OCI-LY7 (cell line): ENCODE results near the gene RIMS3. TPM values are rescaled to one million over a fixed set of nuclear protein-coding genes. Genes with fewer than 3 reads are reported as not detected.
"Not testable (repeated sequence)": the region's sequence is repeated elsewhere in the genome, so short reads cannot be mapped to it uniquely, and the experiment has no call there.

Experiments
- BruUV-seq: library from RNA; stranded (reverse); fragments of 400-500 nt; replicated peaks from 2 replicates; lab custom pipeline; 2021; lab: Mats Ljungman, UMichigan
- CTCF ChIA-PET: fragments of 300-600 bp; sonication (Branson Sonifier 250); formaldehyde crosslinking; loops from one replicate; lab custom pipeline; 2022; ENCODE audit warnings: antibody characterized with exemption; ENCODE audit not compliant: unreplicated experiment; lab: Charles Lee
- POLR2A ChIA-PET: fragments of 300-600 bp; sonication (Branson Sonifier 250); formaldehyde crosslinking; loops from one replicate; lab custom pipeline; 2022; ENCODE audit warnings: antibody characterized with exemption; lab: Charles Lee
- DNase-seq: peaks from one replicate; pipeline ENCODE4 v3.0.0-alpha.2; 2015; ENCODE audit warnings: low spot score
- H2AFZ ChIP-seq: fragments of 200-600 bp; sonication (generic), shearing (Covaris generic); 2 replicates; pipeline ENCODE4 v1.6.1; 2014; ENCODE audit warnings: mild to moderate bottlenecking, antibody characterized with exemption, low read length, moderate library complexity
- H3K27ac ChIP-seq: fragments of 200-600 bp; sonication (generic); 2 replicates; pipeline ENCODE4 v1.5.1; 2014; ENCODE audit warnings: mixed run types, low read depth, mild to moderate bottlenecking, moderate library complexity, low read length, inconsistent platforms; ENCODE audit not compliant: poor library complexity, severe bottlenecking
- H3K36me3 ChIP-seq: fragments of 200-600 bp; sonication (generic); 2 replicates; pipeline ENCODE4 v1.6.1; 2014; ENCODE audit warnings: mild to moderate bottlenecking, antibody characterized with exemption, low read length, moderate library complexity, mixed read lengths; ENCODE audit not compliant: insufficient read depth
- H3K4me1 ChIP-seq: fragments of 200-600 bp; sonication (generic); 2 replicates; pipeline ENCODE4 v1.5.1; 2014; ENCODE audit warnings: mild to moderate bottlenecking, low read length; ENCODE audit not compliant: insufficient read depth, poor library complexity, severe bottlenecking
- H3K4me2 ChIP-seq: fragments of 200-600 bp; sonication (generic); 2 replicates; pipeline ENCODE4 v1.6.1; 2014; ENCODE audit warnings: mild to moderate bottlenecking, low read length
- H3K4me3 ChIP-seq: fragments of 200-600 bp; sonication (generic); 2 replicates; pipeline ENCODE4 v1.5.1; 2014; ENCODE audit warnings: mild to moderate bottlenecking, low read depth, low read length; ENCODE audit not compliant: poor library complexity, severe bottlenecking
- H3K79me2 ChIP-seq: fragments of 200-600 bp; sonication (generic); 2 replicates; pipeline ENCODE4 v1.6.1; 2016; ENCODE audit warnings: low read depth, mild to moderate bottlenecking, low read length, moderate library complexity, mixed read lengths; ENCODE audit not compliant: insufficient read depth
- H3K9me2 ChIP-seq: fragments of 200-600 bp; sonication (generic); 2 replicates; pipeline ENCODE4 v1.6.1; 2016; ENCODE audit warnings: mild to moderate bottlenecking, low read length, mixed read lengths; ENCODE audit not compliant: insufficient read depth
- H3K9me3 ChIP-seq: fragments of 200-600 bp; sonication (generic); 2 replicates; pipeline ENCODE4 v1.6.1; 2014; ENCODE audit warnings: mild to moderate bottlenecking, mixed run types, low read length, mixed read lengths
- H4K20me1 ChIP-seq: fragments of 200-600 bp; sonication (generic); 2 replicates; pipeline ENCODE4 v1.6.1; 2014; ENCODE audit warnings: mild to moderate bottlenecking, antibody characterized with exemption, low read length, moderate library complexity, mixed read lengths; ENCODE audit not compliant: insufficient read depth
- EZH2phosphoT487 ChIP-seq: fragments of 200-600 bp; sonication (generic); IDR thresholded peaks from 2 replicates; pipeline ENCODE4 v1.6.1; 2018; ENCODE audit warnings: low read depth, borderline replicate concordance, mild to moderate bottlenecking, mixed run types, antibody characterized with exemption, low read length, moderate library complexity, mixed read lengths
- intact Hi-C: fragments of 100-400 bp; cut with micrococcal nuclease; formaldehyde crosslinking; loops from one replicate; pipeline ENCODE4 v1.10.0; 2022; ENCODE audit not compliant: unreplicated experiment
- total RNA-seq, 2 experiments: library from RNA; depleted of rRNA in 1 of 2; stranded (reverse); fragments of >200 nt in 1 of 2; shearing (Covaris generic) in 1 of 2; gene quantifications; 2 replicates each; pipeline ENCODE4 v1.2.3, GENCODE V29; 2014 to 2022
- TF ChIP-seq, protein P1 (sequence below): fragments of 200-600 bp; sonication (generic); conservative IDR thresholded peaks from 2 replicates; pipeline ENCODE4 v1.5.1; 2014; ENCODE audit warnings: mild to moderate bottlenecking, antibody characterized with exemption, low read length, moderate library complexity, mixed read lengths

Gene RIMS3
- total RNA-seq, 2 experiments from 2014 or later: 80.3 to 89.3 TPM

DNA sequence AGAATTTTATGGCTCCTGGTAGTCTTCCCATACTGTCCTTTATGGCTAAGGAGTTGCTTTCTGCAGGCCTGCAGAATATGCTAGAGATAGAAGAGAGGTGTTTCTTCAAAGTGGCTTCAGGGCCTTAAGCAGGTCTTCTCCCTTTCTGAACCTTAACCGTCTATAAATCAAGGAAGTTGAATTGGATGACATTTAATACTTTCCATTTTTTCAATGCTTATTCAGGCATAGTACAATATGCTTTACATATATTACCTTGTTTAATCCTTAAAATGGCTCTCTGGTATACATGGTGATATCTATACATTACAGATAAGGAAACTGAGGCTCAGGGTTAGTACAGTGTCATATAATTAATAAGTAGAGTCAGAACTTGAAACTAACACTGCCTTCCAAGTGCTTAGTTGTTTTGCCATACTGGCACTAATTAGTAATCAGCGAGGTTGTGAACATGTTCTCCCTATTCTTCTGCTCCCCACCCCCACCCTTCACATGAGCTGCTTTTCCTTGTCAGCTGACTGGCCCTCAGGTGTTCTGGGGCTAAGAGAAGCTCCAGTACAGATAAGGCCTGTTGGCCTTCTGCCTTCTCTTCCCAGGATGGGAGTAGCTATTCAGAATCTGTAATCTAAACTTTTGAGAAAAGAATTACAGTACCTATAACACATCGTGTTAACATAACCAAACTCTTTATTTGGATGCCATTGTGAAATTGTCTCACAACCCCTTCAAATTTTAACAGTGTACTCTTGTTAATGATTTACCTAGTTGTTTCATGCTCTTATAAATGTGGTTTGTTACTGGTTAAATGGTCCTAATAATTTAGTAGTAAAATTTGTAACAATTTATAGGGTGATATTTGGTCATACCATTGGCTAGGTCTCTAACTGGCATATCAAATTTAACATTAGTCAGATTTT is 39.6 kb upstream of the RIMS3 start:
- ChIA-PET CTCF (interaction anchor here (0.6 kb wide), 1 partner anchor 11 kb away, joined by 5 read pairs; no protein-coding TSS in a partner anchor), POLR2A (interaction anchor here (0.7 to 15.4 kb wide), 4 partner anchors 12 to 78 kb away, joined by 3 to 168 read pairs (median 4); partner anchors contain the start of gene NFYC)
- Histone ChIP-seq H3K4me2 (peak overlapping the region; percentile 16; the same call in 1 of the 2 replicates), H4K20me1 (no peaks in the 10 kb centered on the region), H2AFZ (no peak overlapping the region), H3K4me3 (no peak overlapping the region), H3K9me2 (no peaks in the 10 kb centered on the region), H3K27ac (no peak overlapping the region), H3K4me1 (peaks cover 68% of the 10 kb centered on the region), H3K9me3 (no peaks in the 10 kb centered on the region), H3K36me3 (no peaks in the 10 kb centered on the region), H3K79me2 (peaks cover 99% of the 10 kb centered on the region)
- BruUV-seq: no TSS peak
- TF ChIP-seq EZH2phosphoT487: no peak
- TF ChIP-seq, protein P1, sequence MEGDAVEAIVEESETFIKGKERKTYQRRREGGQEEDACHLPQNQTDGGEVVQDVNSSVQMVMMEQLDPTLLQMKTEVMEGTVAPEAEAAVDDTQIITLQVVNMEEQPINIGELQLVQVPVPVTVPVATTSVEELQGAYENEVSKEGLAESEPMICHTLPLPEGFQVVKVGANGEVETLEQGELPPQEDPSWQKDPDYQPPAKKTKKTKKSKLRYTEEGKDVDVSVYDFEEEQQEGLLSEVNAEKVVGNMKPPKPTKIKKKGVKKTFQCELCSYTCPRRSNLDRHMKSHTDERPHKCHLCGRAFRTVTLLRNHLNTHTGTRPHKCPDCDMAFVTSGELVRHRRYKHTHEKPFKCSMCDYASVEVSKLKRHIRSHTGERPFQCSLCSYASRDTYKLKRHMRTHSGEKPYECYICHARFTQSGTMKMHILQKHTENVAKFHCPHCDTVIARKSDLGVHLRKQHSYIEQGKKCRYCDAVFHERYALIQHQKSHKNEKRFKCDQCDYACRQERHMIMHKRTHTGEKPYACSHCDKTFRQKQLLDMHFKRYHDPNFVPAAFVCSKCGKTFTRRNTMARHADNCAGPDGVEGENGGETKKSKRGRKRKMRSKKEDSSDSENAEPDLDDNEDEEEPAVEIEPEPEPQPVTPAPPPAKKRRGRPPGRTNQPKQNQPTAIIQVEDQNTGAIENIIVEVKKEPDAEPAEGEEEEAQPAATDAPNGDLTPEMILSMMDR: no peak
- no peak for DNase-seq
- intact Hi-C loops: no loop called here

GRCh38 chr1:40703316-40703715 is 37.8 kb upstream of the RIMS3 start:
- no peak for DNase-seq
- Histone ChIP-seq H3K9me2 (no peaks in the 10 kb centered on the region), H3K9me3 (no peaks in the 10 kb centered on the region), H3K4me2 (peak overlapping the region; percentile 53; the same call in 1 of the 2 replicates), H3K36me3 (no peaks in the 10 kb centered on the region; the same call in 1 of the 2 replicates), H4K20me1 (no peaks in the 10 kb centered on the region), H3K79me2 (peaks cover 100% of the 10 kb centered on the region), H3K4me1 (peaks cover 76% of the 10 kb centered on the region), H2AFZ (no peak overlapping the region), H3K4me3 (no peak overlapping the region), H3K27ac (no peak overlapping the region)
- BruUV-seq: no TSS peak
- POLR2A ChIA-PET: interaction anchor here (0.7 to 15.4 kb wide), 5 partner anchors 12 to 92 kb away, joined by 3 to 168 read pairs (median 3); partner anchors contain the start of genes NFYC and RIMS3
- intact Hi-C loops: no loop called here
- CTCF ChIA-PET: no interaction called here
- TF ChIP-seq, protein P1: no peak
- TF ChIP-seq EZH2phosphoT487: no peak

DNA sequence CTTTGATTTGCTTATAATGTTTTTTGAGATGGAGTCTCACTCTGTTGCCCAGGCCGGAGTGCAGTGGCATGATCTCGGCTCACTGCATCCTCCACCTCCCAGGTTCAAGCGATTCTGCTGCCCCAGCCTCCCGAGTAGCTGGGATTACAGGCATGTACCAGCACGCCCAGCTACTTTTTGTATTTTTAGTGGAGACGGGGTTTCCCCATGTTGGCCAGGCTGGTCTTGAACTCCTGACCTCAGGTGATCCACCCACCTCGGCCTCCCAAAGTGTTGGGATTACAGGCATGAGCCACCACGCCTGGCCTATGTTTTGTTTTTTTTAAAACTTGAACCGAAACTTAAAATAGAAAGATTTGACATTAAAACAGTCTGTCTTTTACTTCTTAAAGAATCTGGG is 37.3 kb upstream of the RIMS3 start:
- DNase-seq, BruUV-seq, H3K27ac ChIP-seq, H3K36me3 ChIP-seq, CTCF ChIA-PET, intact Hi-C loops, H3K4me3 ChIP-seq, H3K9me3 ChIP-seq, H3K9me2 ChIP-seq, H4K20me1 ChIP-seq, H2AFZ ChIP-seq: not testable (repeated sequence)
- Histone ChIP-seq H3K4me2 (peak overlapping the region; percentile 53; the same call in 1 of the 2 replicates), H3K4me1 (peaks cover 71% of the 10 kb centered on the region), H3K79me2 (peaks cover 100% of the 10 kb centered on the region)
- POLR2A ChIA-PET: interaction anchor here (0.8 to 15.4 kb wide), 4 partner anchors 11 to 37 kb away, joined by 3 to 168 read pairs (median 3); partner anchors contain the start of genes NFYC and RIMS3
